ENCODE data around the gene NXNL1.

- no peak for TF ChIP-seq POLR2A (IDR thresholded peaks at IDR 0.05; ENCODE audit: low read depth, low read length)
- no peak for TF ChIP-seq TAF1 (IDR thresholded peaks at IDR 0.05; ENCODE audit: low read depth, low read length)
Observed at GRCh38 chr19:17418710-17419109, 42.0 kb downstream of the NXNL1 start.

Measured in GM12891 (cell line).